Fibroblast of the aortic adventitia (primary cell): ENCODE results near the gene CRABP2. TPM values are rescaled to one million over a fixed set of nuclear protein-coding genes. Genes with fewer than 3 reads are reported as not detected.

Source experiments
- DNase-seq: peaks from one replicate; pipeline ENCODE4 v3.0.0-alpha.2; 2010; ENCODE audit warnings: low read depth
- H3K4me3 ChIP-seq: 2 replicates; pipeline ENCODE4 v1.5.1; 2011; ENCODE audit warnings: low read depth, mild to moderate bottlenecking, control low read depth, low read length, moderate library complexity
- CTCF ChIP-seq: IDR thresholded peaks from 2 replicates; pipeline ENCODE4 v1.5.1; 2011; ENCODE audit warnings: mild to moderate bottlenecking, low read length, control low read depth, inconsistent platforms; ENCODE audit not compliant: insufficient read depth
- total RNA-seq: library from RNA; depleted of rRNA; stranded (reverse); fragments of >200 nt; gene quantifications from 2 replicates; pipeline ENCODE4 v1.2.3, GENCODE V29; 2012; ENCODE audit warnings: low replicate concordance

Gene CRABP2
- total RNA-seq, 1 donor = 62.7 TPM

GRCh38 chr1:156664046-156664766, 41.2 kb downstream of the CRABP2 start:
- no peak for DNase-seq
- TF ChIP-seq CTCF = no peak
- no peak overlapping the region for H3K4me3 ChIP-seq

DNA sequence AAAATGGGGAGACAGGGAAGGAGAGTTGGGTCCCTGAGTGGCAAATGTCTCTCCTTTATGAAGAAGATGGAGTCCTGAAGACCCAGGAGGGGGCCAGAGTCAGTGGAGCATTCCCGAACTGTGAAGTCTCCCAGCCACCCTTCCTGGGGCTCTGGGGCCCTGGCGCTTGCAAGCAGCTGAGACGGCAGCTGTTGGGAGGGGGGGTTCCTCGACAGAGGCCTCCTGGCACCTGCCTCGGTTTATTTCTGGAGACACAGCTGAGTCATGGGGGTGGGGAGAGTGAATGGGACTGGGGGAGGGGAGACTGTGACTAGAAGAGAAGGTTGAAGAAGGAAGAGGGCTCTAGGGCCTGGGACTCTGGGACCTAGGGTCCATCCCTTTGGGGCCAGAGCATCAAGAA, 42.2 kb downstream of the CRABP2 start:
- H3K4me3 ChIP-seq = no peak overlapping the region
- DNase-seq = peak; percentile 62
- no peak for TF ChIP-seq CTCF

DNA sequence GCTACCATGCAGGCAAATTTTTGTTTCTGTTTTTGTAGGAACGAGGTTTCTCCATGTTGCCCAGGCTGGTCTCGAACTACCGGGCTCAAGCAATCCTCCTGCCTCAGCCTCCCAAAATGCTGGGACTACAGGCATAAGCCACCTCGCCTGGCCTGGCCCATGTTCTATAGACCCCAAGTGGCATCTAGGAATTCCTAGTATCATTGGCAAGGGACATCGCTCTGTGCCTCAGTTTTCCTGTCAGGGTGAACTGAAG, 42.7 kb downstream of the CRABP2 start:
- no peak overlapping the region for H3K4me3 ChIP-seq
- no peak for DNase-seq
- TF ChIP-seq CTCF = no peak

DNA sequence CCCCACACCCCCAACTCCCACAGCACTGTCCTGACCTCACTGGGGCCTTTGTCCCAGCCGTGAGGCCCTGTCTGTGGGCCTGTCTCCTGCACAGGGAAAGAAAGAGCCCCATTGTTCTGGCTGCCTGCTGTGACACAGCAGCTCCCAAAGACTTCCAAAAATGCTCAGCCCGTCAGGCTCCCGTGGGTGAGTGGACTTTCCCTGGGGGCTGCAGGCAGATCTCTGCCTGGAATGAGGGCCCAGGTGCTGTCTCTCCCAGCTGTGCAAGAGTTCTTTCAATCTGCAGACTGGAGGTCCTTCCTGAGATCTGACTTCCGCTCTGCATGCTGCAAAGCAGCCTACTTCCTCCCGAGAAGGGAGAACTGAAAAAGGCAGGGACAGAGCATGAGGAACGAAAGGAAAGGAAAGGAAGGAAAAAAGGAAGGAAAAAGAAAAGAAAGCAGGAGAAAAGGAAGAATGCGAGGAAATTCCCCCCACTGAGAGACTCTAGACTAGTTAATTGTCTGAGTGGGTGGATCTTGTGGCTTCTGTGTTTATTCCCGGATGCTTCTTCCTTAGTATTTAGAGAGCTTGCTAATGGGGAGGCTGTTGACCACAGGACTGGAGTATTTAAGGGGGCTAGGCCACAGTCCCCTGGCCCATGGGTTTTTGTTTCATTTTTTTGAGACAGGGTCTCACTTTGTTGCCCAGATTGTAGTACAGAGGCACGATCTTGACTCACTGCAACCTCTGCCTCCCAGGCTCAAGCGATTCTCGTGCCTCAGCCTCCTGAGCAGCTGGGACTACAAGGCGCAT, 43.2 kb downstream of the CRABP2 start:
- DNase-seq = no peak
- no peak for TF ChIP-seq CTCF
- H3K4me3 ChIP-seq = no peak overlapping the region

DNA sequence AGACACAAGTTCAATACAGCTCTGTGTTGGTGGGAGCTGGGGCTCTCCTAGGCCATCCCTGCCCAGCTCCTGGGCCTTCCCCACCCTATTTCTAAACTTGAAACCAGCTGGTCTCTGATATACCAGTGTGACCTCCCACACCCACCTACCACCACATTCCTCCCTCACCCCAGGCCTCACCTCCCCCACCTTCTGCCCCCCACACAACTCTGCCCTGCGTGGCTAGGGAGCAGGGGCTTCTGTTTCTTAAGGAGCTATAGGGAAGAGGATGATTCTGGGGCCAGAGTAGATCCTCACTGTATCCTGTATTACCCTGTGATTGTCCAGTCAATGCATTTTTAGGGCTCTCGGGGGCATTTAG, 44.7 kb downstream of the CRABP2 start:
- no peak for DNase-seq
- no peak for TF ChIP-seq CTCF
- peak overlapping the region; percentile 33 for H3K4me3 ChIP-seq

- DNase-seq = peak; percentile 98
- peak; percentile 91 for TF ChIP-seq CTCF
- H3K4me3 ChIP-seq = no peak overlapping the region
These were observed 45.2 kb downstream of the CRABP2 start for GRCh38 chr1:156659988-156660751.
